Keratinocyte (primary cell): ENCODE results near the gene ZNF678.

ENCODE experiments used
- CTCF ChIP-seq, 3 experiments: IDR thresholded peaks in 1 of 3; conservative IDR thresholded peaks in 1 of 3; optimal IDR thresholded peaks in 1 of 3; 2 replicates in 2 of 3; 3 replicates in 1 of 3; pipeline versions ENCODE3 to v1.5.1; 2011; ENCODE audit warnings: low read length in 3 of 3, mild to moderate bottlenecking in 3 of 3, moderate library complexity in 2 of 3, control low read depth in 1 of 3, inconsistent platforms in 1 of 3; ENCODE audit not compliant: insufficient read depth in 2 of 3; ENCODE audit errors: extremely low read depth in 1 of 3
- EZH2 ChIP-seq: IDR thresholded peaks from one replicate; pipeline ENCODE4 v1.6.1; 2012; ENCODE audit warnings: inconsistent platforms, mild to moderate bottlenecking, low read length, moderate library complexity

- TF ChIP-seq CTCF (optimal IDR thresholded peaks at IDR 0.05 in 1 of 3, IDR thresholded peaks at IDR 0.05 in 1 of 3, conservative IDR thresholded peaks at IDR 0.05 in 1 of 3; ENCODE audit: extremely low read depth in 1 of 3, insufficient read depth in 2 of 3, low read length in 3 of 3), result no peak
- no peak for TF ChIP-seq EZH2
Measured at GRCh38 chr1:227549892-227550291, 13.5 kb upstream of the ZNF678 start.
